Ramos (cell line): ENCODE results near the gene CYB5R3.
"Not testable (repeated sequence)": the region's sequence is repeated elsewhere in the genome, so short reads cannot be mapped to it uniquely, and the experiment has no call there.

ENCODE experiments used
- in situ Hi-C: fragments of 300-500 bp; cut with MboI; formaldehyde crosslinking; loops from one replicate; pipeline ENCODE4 v1.14.3; 2022; ENCODE audit warnings: low sequenced_read_pairs; ENCODE audit not compliant: unreplicated experiment

CYB5R3 gene

GRCh38 chr22:42577623-42578240 lies 71.5 kb downstream of the CYB5R3 start:
- in situ Hi-C loops, result no loop called here

- in situ Hi-C loops, result not testable (repeated sequence)
These were observed 72.1 kb downstream of the CYB5R3 start for GRCh38 chr22:42577141-42577540.

- in situ Hi-C loops, result not testable (repeated sequence)
These were observed 73.1 kb downstream of the CYB5R3 start for GRCh38 chr22:42575996-42576574.

GRCh38 chr22:42574468-42574867 lies 74.7 kb downstream of the CYB5R3 start:
- in situ Hi-C loops, result not testable (repeated sequence)

- in situ Hi-C loops, result not testable (repeated sequence)
These were observed 75.1 kb downstream of the CYB5R3 start for GRCh38 chr22:42574046-42574445.

- in situ Hi-C loops, result not testable (repeated sequence)
These were observed 78.1 kb downstream of the CYB5R3 start for GRCh38 chr22:42571068-42571467.

GRCh38 chr22:42570580-42570979 lies 78.6 kb downstream of the CYB5R3 start:
- in situ Hi-C loops, result not testable (repeated sequence)

GRCh38 chr22:42567950-42568349 lies 81.2 kb downstream of the CYB5R3 start:
- in situ Hi-C loops, result not testable (repeated sequence)
